Cerebellar nuclear complex (tissue), 1 donor: ENCODE data around the gene SRP9.
"Not testable (repeated sequence)": the region's sequence is repeated elsewhere in the genome, so short reads cannot be mapped to it uniquely, and the experiment has no call there.

ENCODE experiments used
- DNase-seq, 2 experiments: peaks; one replicate each; lab custom pipeline; 2025; lab: John Stamatoyannopoulos, UW

SRP9 gene

DNA sequence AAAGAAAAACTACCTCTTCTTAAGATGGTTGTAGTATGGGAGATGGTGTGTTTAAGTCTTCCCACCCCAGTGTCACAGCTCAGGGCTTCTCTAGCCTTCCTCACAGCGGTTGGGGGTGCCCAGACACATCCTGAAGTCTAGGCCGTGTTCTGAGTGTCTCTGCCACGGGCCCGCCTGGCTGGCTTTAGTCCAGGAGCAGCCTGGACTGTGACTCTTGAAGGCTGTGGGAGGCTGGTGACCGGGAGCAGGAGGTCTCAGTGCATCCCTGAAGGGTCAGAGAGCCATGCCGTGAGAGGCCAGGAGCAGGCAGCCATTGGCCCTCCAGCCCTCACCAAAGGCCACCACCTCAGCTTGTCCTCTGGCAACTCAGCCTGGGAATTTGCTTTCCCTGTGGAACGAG lies 36.8 kb downstream of the SRP9 start:
- no peak for DNase-seq

DNA sequence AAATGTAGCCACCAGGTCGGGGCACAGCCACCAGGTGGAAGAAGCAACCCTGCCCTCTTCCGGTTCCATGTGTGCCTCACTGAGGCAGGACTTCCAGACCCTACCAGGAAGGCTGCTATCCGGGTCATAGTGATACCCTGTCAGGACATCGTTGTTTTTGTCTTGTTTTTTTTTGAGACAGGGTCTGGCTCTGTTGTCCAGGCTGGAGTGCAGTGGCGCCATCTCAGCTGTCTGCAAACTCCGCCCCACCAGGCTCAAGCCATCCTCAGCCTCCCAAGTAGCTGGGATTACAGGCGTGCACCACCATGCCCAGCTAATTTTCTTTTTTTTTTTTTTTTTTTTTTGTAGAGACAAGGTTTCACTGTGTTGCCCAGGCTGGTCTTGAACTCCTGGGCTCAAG lies 37.5 kb downstream of the SRP9 start:
- DNase-seq = not testable (repeated sequence)

DNA sequence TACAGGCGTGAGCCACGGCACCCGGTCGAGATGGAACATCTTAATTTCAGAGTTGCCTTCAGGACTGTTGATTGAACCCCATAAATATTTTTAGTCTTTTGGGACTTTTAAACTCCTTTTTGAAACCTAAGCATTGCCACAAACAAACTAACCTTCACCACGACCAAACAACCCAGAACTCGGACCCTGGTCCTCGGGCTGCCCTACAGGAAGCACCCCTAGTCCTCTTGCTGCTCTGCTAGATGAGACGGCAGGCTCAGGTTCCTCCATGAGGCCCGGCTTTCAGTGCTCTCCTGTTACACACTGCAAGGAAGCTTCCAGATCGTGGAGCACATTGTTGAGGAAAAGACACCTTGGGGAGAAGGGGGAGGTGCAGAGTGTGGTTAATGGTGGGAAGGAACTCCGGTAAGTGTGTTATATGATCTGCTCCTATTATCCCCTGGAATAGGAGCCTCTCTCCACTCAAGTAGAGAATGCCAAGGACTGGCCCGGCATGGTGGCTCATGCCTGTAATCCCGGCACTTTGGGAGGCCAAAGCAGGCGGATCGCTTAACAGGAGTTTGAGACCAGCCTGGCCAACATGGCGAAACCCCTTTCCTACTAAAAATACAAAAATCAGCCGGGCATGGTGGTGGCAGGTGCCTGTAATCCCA lies 38.0 kb downstream of the SRP9 start:
- no peak for DNase-seq

- peak in 1 of 2 experiments; percentile 29 for DNase-seq
These were observed 39.3 kb downstream of the SRP9 start for GRCh38 chr1:225816643-225817538.

GRCh38 chr1:225817611-225818061 lies 40.0 kb downstream of the SRP9 start:
- peak; percentile 80 to 97 for DNase-seq

DNA sequence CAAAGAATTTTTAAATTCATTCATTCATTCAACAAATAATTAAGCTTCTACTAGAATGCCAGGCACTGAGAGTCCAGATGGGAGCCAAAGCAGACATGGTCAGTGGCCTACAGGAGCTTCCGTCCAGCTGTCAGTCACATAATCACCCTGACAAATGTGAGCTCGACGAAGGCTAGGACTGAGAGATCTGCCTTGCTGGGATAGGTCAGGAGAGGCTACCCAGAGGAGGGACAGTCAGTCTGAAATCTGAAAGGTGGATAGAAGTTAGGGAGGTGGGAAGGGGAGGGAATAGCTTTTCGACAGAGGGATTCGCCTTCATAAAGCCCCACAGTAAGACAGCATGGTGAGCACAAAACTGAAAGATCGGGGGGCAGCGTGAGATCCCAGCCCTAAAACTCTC lies 40.6 kb downstream of the SRP9 start:
- no peak for DNase-seq

DNA sequence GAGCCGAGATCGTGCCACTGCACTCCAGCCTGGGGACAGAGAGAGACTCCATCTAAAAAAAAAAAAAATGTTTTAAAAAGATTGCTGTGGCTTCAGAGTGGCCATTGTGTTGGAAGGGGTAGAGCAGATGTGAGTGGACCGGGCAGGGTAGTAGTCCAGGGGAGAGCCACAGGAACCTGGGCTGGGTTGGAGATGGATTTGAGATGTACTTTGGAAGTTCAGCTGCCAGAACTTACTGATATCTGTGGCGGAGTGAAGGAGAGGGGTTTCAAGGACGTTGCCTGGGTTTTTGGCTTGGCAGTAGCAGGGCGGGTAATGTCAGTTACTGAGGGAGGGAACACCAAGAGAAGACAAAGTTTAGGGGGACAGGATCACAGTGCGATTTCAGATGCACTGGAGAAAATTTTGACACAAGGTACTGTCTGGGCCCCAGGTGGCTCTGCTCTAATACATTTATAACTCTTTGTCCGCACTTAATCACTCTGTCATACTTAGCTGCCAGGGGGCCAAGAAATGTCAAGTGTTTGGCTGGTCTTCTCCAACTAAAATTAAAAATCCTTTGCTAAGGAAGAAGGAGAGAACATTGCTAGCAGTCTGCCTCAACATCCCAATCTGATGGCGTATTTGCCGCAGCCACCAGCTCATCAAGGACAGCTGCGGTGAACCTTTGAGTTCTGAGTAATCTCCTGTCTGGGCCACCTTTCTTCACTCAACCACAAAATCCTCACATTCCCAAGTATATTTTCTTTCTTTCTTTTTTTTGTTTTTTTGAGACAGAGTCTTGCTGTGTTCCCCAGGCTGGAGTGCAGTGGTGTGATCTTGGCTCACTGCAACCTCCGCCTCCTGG lies 41.9 kb downstream of the SRP9 start:
- no peak for DNase-seq

- DNase-seq = no peak
These were observed 43.0 kb downstream of the SRP9 start for GRCh38 chr1:225820522-225821120.

GRCh38 chr1:225822655-225823403 lies 45.2 kb downstream of the SRP9 start:
- DNase-seq = no peak

DNA sequence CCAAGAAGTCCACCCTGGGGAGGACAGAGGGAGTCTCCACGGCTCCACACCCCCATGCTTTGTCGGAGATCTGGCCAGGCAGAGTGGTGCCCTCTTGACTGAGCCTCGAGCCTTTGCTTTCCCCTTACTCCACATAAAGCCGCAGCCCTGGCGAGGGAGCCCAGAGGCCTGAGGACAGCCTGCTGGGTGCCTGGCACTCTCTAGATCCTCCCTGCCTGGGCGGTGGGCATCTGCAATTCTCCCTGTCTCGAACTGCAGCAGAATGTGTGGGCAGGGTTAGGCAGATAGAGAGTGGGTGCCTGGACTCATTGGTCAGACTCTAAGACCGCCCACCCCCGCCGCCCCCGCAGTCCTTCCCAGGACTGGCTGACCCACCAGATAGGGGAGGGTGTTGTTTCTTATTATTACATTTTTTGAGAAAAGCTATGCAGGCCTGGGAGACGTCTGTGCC lies 46.2 kb downstream of the SRP9 start:
- DNase-seq = no peak

DNA sequence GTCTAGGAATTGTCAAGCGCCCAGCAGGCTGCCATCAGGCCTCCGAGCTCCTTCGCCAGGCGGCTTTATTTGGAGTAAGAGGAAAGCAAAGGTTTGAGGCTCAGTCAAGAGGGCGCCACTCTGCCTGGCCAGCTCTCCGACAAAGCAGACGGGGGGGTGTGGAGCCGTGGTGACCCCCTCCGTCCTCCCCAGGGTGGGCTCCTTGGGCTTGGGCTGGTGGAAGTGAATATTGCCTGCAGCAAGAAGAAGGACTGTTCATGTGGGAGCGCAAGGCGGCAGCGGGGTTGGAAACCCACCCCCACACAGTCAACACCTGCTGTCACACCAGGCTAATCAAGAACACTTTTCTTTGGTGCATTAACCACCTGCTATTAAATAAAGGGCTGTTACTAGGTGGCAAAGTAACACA lies 46.9 kb downstream of the SRP9 start:
- no peak for DNase-seq

DNA sequence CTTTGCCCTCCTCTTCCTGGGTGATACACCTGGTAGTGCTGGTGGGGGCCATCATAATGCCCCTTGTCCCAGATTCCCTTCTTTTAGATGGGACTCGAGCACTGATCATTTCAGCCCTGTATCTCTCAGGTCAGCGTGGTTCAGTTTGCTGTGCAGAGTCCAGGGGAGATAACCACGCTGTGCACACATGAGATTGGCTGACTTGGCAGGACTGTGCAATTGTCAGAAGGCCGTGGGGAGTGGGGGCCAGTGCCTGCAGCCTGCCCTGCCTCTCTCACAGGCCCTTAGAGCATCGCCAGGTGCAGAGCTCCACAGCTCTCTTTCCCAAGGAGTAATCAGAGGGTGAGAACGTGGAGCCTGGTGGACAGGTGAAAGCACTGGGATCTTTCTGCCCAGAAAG lies 47.5 kb downstream of the SRP9 start:
- DNase-seq = no peak

- no peak for DNase-seq
These were observed 48.0 kb downstream of the SRP9 start for GRCh38 chr1:225825607-225826007.

GRCh38 chr1:225827076-225827475 lies 49.5 kb downstream of the SRP9 start:
- DNase-seq = no peak

DNA sequence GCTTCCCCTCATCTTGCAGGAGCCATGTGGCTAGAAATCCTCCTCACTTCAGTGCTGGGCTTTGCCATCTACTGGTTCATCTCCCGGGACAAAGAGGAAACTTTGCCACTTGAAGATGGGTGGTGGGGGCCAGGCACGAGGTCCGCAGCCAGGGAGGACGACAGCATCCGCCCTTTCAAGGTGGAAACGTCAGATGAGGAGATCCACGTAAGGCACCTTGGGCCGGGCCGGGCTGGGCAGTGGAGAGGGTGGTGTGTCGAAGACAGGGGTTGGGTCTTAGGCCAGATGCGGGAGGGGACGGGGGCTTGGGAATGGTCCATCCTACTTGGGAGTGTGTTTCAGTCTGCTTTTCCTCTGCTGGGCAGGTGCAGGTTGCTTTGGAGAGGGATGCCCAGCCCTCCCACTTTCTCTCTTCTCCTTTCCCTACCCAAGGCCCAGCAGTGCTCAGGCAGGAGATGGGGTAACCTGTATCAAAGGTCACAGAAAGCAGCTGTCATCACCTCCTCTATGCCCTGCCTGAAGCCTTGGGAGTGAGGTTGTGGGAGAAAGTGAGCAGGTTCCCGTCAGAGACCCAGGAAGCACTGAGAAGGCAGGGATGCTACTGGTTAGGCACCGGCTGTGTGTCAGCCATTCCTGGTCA lies 51.2 kb downstream of the SRP9 start:
- DNase-seq = no peak

GRCh38 chr1:225830841-225831240 lies 53.2 kb downstream of the SRP9 start:
- no peak for DNase-seq

GRCh38 chr1:225834417-225835329 lies 57.0 kb downstream of the SRP9 start:
- DNase-seq = no peak

DNA sequence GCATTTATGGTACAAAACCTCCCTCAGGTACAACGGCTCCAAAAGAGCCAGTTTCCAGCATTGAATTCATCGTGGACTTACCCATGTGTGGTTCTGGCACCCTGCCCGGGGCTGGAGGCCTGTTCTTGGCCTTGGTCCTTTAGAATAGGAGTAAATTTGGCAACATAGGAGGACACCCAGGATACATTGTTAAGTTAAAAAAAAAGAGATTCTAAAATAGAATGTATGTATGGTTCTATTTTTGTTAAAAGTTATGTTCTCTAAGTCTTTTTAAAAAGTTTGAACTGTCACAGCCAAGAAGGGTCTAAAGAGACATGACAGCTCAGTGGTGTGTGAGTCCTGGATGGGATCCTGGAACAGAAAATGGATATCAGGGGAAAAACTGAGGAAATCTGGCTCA lies 58.2 kb downstream of the SRP9 start:
- DNase-seq = no peak

DNA sequence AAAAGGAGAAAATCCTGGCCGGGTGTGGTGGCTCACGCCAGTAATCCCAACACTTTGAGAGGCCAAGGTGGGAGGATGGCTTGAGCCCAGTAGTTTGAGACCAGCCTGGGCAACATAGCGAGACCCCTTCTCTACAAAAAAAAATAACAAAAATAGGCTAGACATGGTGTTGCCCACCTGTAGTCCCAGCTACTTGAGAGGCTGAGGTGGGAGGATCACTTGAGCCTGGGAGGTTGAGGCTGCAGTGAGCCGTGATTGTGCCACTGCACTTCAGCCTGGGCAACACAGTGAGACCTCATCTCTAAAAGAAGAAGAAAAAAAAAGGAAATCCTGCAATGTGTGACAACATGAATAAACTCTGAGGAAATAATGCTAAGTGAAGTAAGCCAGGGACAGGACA lies 58.7 kb downstream of the SRP9 start:
- DNase-seq = not testable (repeated sequence)

DNA sequence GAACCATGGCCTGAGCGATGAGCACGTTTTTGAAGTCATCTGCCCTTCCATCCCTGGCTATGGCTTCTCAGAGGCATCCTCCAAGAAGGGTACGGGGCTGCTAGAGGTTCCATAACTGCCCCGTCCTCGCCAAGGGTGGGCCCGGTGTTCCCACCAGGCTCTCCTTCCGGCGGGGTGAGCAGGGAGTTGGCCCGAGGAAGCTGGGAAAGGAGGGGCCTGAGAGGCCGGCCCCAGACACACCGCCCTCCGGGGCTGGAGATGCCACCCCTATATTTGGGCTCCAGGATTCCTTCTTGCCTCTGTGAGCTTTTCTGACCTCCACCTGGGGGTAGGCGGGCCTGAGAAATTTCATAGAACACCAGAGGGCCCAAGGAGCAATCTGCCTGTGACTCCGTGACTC lies 61.2 kb downstream of the SRP9 start:
- DNase-seq = no peak
